ENCODE data around the gene RALGAPA1.

- TF ChIP-seq, protein P1, sequence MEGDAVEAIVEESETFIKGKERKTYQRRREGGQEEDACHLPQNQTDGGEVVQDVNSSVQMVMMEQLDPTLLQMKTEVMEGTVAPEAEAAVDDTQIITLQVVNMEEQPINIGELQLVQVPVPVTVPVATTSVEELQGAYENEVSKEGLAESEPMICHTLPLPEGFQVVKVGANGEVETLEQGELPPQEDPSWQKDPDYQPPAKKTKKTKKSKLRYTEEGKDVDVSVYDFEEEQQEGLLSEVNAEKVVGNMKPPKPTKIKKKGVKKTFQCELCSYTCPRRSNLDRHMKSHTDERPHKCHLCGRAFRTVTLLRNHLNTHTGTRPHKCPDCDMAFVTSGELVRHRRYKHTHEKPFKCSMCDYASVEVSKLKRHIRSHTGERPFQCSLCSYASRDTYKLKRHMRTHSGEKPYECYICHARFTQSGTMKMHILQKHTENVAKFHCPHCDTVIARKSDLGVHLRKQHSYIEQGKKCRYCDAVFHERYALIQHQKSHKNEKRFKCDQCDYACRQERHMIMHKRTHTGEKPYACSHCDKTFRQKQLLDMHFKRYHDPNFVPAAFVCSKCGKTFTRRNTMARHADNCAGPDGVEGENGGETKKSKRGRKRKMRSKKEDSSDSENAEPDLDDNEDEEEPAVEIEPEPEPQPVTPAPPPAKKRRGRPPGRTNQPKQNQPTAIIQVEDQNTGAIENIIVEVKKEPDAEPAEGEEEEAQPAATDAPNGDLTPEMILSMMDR (IDR thresholded peaks at IDR 0.05) = no peak
- TF ChIP-seq ZNF219 (CRISPR knock-in tag; IDR thresholded peaks at IDR 0.05; ENCODE audit: borderline replicate concordance) = no peak
- TF ChIP-seq, protein P2, sequence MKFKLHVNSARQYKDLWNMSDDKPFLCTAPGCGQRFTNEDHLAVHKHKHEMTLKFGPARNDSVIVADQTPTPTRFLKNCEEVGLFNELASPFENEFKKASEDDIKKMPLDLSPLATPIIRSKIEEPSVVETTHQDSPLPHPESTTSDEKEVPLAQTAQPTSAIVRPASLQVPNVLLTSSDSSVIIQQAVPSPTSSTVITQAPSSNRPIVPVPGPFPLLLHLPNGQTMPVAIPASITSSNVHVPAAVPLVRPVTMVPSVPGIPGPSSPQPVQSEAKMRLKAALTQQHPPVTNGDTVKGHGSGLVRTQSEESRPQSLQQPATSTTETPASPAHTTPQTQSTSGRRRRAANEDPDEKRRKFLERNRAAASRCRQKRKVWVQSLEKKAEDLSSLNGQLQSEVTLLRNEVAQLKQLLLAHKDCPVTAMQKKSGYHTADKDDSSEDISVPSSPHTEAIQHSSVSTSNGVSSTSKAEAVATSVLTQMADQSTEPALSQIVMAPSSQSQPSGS (CRISPR knock-in tag; IDR thresholded peaks at IDR 0.05; ENCODE audit: borderline replicate concordance, low read depth) = no peak
- TF ChIP-seq MAX (CRISPR knock-in tag; IDR thresholded peaks at IDR 0.05) = no peak
- no peak for TF ChIP-seq FOXK1 (CRISPR knock-in tag; IDR thresholded peaks at IDR 0.05)
- TF ChIP-seq, protein P3, sequence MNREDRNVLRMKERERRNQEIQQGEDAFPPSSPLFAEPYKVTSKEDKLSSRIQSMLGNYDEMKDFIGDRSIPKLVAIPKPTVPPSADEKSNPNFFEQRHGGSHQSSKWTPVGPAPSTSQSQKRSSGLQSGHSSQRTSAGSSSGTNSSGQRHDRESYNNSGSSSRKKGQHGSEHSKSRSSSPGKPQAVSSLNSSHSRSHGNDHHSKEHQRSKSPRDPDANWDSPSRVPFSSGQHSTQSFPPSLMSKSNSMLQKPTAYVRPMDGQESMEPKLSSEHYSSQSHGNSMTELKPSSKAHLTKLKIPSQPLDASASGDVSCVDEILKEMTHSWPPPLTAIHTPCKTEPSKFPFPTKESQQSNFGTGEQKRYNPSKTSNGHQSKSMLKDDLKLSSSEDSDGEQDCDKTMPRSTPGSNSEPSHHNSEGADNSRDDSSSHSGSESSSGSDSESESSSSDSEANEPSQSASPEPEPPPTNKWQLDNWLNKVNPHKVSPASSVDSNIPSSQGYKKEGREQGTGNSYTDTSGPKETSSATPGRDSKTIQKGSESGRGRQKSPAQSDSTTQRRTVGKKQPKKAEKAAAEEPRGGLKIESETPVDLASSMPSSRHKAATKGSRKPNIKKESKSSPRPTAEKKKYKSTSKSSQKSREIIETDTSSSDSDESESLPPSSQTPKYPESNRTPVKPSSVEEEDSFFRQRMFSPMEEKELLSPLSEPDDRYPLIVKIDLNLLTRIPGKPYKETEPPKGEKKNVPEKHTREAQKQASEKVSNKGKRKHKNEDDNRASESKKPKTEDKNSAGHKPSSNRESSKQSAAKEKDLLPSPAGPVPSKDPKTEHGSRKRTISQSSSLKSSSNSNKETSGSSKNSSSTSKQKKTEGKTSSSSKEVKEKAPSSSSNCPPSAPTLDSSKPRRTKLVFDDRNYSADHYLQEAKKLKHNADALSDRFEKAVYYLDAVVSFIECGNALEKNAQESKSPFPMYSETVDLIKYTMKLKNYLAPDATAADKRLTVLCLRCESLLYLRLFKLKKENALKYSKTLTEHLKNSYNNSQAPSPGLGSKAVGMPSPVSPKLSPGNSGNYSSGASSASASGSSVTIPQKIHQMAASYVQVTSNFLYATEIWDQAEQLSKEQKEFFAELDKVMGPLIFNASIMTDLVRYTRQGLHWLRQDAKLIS (CRISPR knock-in tag; IDR thresholded peaks at IDR 0.05; ENCODE audit: borderline replicate concordance) = no peak
- no peak for TF ChIP-seq FOXJ3 (CRISPR knock-in tag; IDR thresholded peaks at IDR 0.05; ENCODE audit: borderline replicate concordance)
- TF ChIP-seq ATF3 (CRISPR knock-in tag; conservative IDR thresholded peaks at IDR 0.05) = no peak
- TF ChIP-seq, protein P4, sequence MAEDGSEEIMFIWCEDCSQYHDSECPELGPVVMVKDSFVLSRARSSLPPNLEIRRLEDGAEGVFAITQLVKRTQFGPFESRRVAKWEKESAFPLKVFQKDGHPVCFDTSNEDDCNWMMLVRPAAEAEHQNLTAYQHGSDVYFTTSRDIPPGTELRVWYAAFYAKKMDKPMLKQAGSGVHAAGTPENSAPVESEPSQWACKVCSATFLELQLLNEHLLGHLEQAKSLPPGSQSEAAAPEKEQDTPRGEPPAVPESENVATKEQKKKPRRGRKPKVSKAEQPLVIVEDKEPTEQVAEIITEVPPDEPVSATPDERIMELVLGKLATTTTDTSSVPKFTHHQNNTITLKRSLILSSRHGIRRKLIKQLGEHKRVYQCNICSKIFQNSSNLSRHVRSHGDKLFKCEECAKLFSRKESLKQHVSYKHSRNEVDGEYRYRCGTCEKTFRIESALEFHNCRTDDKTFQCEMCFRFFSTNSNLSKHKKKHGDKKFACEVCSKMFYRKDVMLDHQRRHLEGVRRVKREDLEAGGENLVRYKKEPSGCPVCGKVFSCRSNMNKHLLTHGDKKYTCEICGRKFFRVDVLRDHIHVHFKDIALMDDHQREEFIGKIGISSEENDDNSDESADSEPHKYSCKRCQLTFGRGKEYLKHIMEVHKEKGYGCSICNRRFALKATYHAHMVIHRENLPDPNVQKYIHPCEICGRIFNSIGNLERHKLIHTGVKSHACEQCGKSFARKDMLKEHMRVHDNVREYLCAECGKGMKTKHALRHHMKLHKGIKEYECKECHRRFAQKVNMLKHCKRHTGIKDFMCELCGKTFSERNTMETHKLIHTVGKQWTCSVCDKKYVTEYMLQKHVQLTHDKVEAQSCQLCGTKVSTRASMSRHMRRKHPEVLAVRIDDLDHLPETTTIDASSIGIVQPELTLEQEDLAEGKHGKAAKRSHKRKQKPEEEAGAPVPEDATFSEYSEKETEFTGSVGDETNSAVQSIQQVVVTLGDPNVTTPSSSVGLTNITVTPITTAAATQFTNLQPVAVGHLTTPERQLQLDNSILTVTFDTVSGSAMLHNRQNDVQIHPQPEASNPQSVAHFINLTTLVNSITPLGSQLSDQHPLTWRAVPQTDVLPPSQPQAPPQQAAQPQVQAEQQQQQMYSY (CRISPR knock-in tag; IDR thresholded peaks at IDR 0.05) = no peak
- TF ChIP-seq, protein P5, sequence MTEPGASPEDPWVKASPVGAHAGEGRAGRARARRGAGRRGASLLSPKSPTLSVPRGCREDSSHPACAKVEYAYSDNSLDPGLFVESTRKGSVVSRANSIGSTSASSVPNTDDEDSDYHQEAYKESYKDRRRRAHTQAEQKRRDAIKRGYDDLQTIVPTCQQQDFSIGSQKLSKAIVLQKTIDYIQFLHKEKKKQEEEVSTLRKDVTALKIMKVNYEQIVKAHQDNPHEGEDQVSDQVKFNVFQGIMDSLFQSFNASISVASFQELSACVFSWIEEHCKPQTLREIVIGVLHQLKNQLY (CRISPR knock-in tag; IDR thresholded peaks at IDR 0.05) = no peak
- TF ChIP-seq E2F5 (CRISPR knock-in tag; IDR thresholded peaks at IDR 0.05) = no peak
- no peak for TF ChIP-seq ZNF317 (CRISPR knock-in tag; IDR thresholded peaks at IDR 0.05; ENCODE audit: borderline replicate concordance, low read depth)
- no peak for TF ChIP-seq TEAD4 (CRISPR knock-in tag; IDR thresholded peaks at IDR 0.05)
- TF ChIP-seq, protein P6, sequence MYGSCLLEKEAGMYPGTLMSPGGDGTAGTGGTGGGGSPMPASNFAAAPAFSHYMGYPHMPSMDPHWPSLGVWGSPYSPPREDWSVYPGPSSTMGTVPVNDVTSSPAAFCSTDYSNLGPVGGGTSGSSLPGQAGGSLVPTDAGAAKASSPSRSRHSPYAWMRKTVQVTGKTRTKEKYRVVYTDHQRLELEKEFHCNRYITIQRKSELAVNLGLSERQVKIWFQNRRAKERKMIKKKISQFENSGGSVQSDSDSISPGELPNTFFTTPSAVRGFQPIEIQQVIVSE (CRISPR knock-in tag; IDR thresholded peaks at IDR 0.05; ENCODE audit: borderline replicate concordance) = no peak
Observed at GRCh38 chr14:35858521-35859209, 49.6 kb upstream of the RALGAPA1 start.

All from WTC11 (cell line).